ENCODE results near the gene DYNLT5.

Gene DYNLT5

DNA sequence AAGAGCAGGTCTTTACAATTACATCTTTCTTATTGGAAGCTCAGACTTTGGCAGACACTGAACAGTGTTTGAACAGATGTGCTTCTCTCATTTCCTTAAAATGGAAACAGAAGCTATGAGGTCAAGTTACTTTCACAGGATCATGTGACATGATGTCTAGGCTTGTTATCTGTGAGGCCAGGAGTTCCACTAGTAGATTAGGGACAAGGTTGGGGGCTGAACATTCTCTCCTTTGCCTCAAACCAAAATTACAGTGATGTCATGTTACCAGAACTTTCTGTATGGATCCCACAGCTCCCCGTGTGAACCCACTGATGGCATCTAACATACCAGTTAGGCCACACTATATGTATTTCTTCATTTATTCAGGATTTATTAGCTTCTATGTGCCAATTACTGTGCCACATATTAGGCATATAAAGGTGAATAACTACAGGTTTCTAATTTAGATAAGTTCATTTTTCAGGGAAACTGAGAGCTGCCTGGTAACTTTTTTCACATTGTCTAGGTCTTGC lies 6.0 kb downstream of the DYNLT5 start:
- H3K4me3 ChIP-seq (ENCODE audit: low read length) = no peak overlapping the region
- H3K4me1 ChIP-seq (ENCODE audit: control insufficient read depth, insufficient read depth, low read length) = no peaks in the 10 kb centered on the region
- no peak overlapping the region for H3K27ac ChIP-seq (ENCODE audit: low read depth, low read length)
- no peak overlapping the region for H3K9ac ChIP-seq (ENCODE audit: low read length)
- H3K36me3 ChIP-seq (ENCODE audit: control insufficient read depth, insufficient read depth, low read length) = no peaks in the 10 kb centered on the region
- H3K27me3 ChIP-seq (ENCODE audit: control insufficient read depth, insufficient read depth, low read length) = no peaks in the 10 kb centered on the region

GRCh38 chr1:66760506-66760905 lies 8.2 kb downstream of the DYNLT5 start:
- H3K36me3 ChIP-seq (ENCODE audit: control insufficient read depth, insufficient read depth, low read length) = no peaks in the 10 kb centered on the region
- H3K4me1 ChIP-seq (ENCODE audit: control insufficient read depth, insufficient read depth, low read length) = no peaks in the 10 kb centered on the region
- H3K9ac ChIP-seq (ENCODE audit: low read length) = no peak overlapping the region

GRCh38 chr1:66761221-66761620 lies 9.0 kb downstream of the DYNLT5 start:
- no peaks in the 10 kb centered on the region for H3K4me1 ChIP-seq (ENCODE audit: control insufficient read depth, insufficient read depth, low read length)
- H3K36me3 ChIP-seq (ENCODE audit: control insufficient read depth, insufficient read depth, low read length) = no peaks in the 10 kb centered on the region
- no peak overlapping the region for H3K27ac ChIP-seq (ENCODE audit: low read depth, low read length)
- H3K9ac ChIP-seq (ENCODE audit: low read length) = no peak overlapping the region
- H3K27me3 ChIP-seq (ENCODE audit: control insufficient read depth, insufficient read depth, low read length) = no peaks in the 10 kb centered on the region
- H3K4me3 ChIP-seq (ENCODE audit: low read length) = no peak overlapping the region

More at GRCh38 chr1:66760506-66760905, 8.2 kb downstream of the DYNLT5 start:
- H3K4me3 ChIP-seq (ENCODE audit: low read length) = no peak overlapping the region
- H3K27ac ChIP-seq (ENCODE audit: low read depth, low read length) = no peak overlapping the region
- no peaks in the 10 kb centered on the region for H3K27me3 ChIP-seq (ENCODE audit: control insufficient read depth, insufficient read depth, low read length)

- Histone ChIP-seq H3K36me3 (ENCODE audit: control insufficient read depth, insufficient read depth, low read length) (no peaks in the 10 kb centered on the region), H3K27ac (ENCODE audit: low read depth, low read length) (no peak overlapping the region), H3K4me3 (ENCODE audit: low read length) (no peak overlapping the region), H3K9ac (ENCODE audit: low read length) (no peak overlapping the region), H3K27me3 (ENCODE audit: control insufficient read depth, insufficient read depth, low read length) (no peaks in the 10 kb centered on the region), H3K4me1 (ENCODE audit: control insufficient read depth, insufficient read depth, low read length) (no peaks in the 10 kb centered on the region)
These were observed 12.8 kb downstream of the DYNLT5 start for GRCh38 chr1:66764994-66765578.

DNA sequence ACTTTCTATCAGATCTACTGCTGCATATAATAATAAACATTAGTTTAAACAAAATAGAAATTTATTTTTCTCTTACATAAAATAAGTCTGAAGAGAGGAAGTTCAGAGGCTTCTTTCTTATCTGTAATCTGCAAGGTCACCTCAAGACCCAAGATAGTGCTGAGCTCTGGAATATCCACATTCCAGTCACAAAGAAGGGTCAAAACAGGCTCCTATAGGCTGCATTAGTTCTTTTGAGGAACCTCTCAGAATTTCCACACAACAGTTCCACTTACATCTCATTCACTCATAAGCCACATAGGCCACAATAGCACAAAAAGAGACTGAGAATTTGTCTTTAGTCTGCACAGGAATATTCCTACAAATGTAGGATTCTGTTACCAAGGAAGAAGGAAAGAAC lies 15.4 kb downstream of the DYNLT5 start:
- Histone ChIP-seq H3K4me3 (ENCODE audit: low read length) (no peak overlapping the region), H3K36me3 (ENCODE audit: control insufficient read depth, insufficient read depth, low read length) (no peaks in the 10 kb centered on the region), H3K9ac (ENCODE audit: low read length) (no peak overlapping the region), H3K27me3 (ENCODE audit: control insufficient read depth, insufficient read depth, low read length) (no peaks in the 10 kb centered on the region), H3K4me1 (ENCODE audit: control insufficient read depth, insufficient read depth, low read length) (no peaks in the 10 kb centered on the region), H3K27ac (ENCODE audit: low read depth, low read length) (no peak overlapping the region)

GRCh38 chr1:66768965-66769364 lies 16.7 kb downstream of the DYNLT5 start:
- no peaks in the 10 kb centered on the region for H3K36me3 ChIP-seq (ENCODE audit: control insufficient read depth, insufficient read depth, low read length)
- H3K27ac ChIP-seq (ENCODE audit: low read depth, low read length) = no peak overlapping the region
- no peak overlapping the region for H3K9ac ChIP-seq (ENCODE audit: low read length)
- no peaks in the 10 kb centered on the region for H3K4me1 ChIP-seq (ENCODE audit: control insufficient read depth, insufficient read depth, low read length)
- H3K27me3 ChIP-seq (ENCODE audit: control insufficient read depth, insufficient read depth, low read length) = no peaks in the 10 kb centered on the region
- H3K4me3 ChIP-seq (ENCODE audit: low read length) = no peak overlapping the region

DNA sequence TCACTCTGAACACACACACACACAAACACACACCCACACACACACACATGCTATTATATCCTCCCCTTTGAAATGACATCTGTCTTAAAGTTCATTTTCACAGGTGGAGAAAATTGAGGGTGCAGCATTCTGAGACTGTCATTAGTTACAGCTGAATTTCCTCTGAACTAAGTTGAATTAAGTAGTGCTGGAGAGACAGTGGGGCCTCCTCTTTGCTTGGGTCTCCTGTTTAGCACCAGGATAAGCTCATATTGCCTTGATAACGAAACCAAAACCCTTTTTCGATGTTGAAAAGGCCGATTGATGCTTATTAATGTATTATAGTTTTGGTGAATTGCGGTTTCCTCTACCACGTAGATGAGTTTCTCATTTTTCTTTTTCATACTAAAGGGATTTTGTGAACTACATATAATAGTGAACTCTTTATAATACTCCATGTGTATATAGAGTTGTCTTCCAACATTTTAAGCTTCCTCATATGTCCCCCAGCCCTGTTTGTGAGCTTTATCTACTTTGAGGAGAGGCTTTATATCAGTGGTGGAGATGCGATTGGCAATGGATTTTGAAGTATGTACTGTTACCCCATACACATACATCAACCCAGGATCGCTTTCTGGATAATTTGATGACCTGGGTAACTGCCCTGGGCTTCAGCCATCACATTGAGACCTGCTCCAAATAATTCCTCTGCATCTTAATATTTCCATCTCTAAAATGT lies 17.4 kb downstream of the DYNLT5 start:
- Histone ChIP-seq H3K36me3 (ENCODE audit: control insufficient read depth, insufficient read depth, low read length) (no peaks in the 10 kb centered on the region), H3K4me3 (ENCODE audit: low read length) (no peak overlapping the region), H3K27ac (ENCODE audit: low read depth, low read length) (no peak overlapping the region), H3K9ac (ENCODE audit: low read length) (no peak overlapping the region), H3K27me3 (ENCODE audit: control insufficient read depth, insufficient read depth, low read length) (no peaks in the 10 kb centered on the region), H3K4me1 (ENCODE audit: control insufficient read depth, insufficient read depth, low read length) (no peaks in the 10 kb centered on the region)

DNA sequence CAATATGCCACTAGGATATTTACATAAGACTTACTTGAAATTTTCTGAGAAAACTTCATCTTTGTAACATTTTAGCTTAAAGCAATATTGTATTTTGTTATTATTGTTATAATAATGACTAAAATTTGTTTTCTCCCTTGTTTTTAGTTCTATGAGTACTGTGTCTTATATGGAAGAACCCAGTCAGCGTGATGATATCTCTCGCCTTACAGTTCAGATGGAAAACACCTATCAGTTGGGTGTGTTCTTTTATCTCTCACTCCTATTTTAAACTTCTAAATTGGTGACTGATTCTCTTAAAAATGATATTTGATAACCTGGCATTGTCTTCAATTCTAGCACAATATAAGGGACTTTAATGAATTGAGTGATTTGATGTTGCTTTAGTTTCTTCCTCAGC lies 18.0 kb downstream of the DYNLT5 start:
- H3K27me3 ChIP-seq (ENCODE audit: control insufficient read depth, insufficient read depth, low read length) = no peaks in the 10 kb centered on the region
- no peaks in the 10 kb centered on the region for H3K36me3 ChIP-seq (ENCODE audit: control insufficient read depth, insufficient read depth, low read length)
- no peak overlapping the region for H3K9ac ChIP-seq (ENCODE audit: low read length)
- no peaks in the 10 kb centered on the region for H3K4me1 ChIP-seq (ENCODE audit: control insufficient read depth, insufficient read depth, low read length)
- H3K4me3 ChIP-seq (ENCODE audit: low read length) = no peak overlapping the region
- H3K27ac ChIP-seq (ENCODE audit: low read depth, low read length) = no peak overlapping the region

DNA sequence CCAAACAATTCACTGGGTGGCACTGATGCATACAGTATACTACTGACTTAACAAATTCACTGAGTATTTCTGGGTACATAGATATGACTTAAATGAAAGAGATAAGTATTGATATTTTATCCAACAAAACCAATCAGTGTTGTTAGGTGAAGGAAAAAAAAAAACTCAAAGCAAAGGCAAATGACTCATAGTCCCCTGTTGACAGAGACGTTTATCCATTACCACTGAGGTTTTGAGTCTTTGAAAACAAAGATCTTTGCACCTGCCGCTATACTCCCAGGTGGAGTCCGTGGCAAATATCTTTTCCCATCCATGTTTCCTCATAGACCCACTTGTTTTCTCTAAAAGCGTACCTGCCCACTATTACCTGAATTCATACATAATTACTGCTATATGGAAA lies 18.4 kb downstream of the DYNLT5 start:
- no peaks in the 10 kb centered on the region for H3K36me3 ChIP-seq (ENCODE audit: control insufficient read depth, insufficient read depth, low read length)
- no peak overlapping the region for H3K27ac ChIP-seq (ENCODE audit: low read depth, low read length)
- H3K4me1 ChIP-seq (ENCODE audit: control insufficient read depth, insufficient read depth, low read length) = no peaks in the 10 kb centered on the region
- H3K27me3 ChIP-seq (ENCODE audit: control insufficient read depth, insufficient read depth, low read length) = no peaks in the 10 kb centered on the region
- no peak overlapping the region for H3K4me3 ChIP-seq (ENCODE audit: low read length)
- H3K9ac ChIP-seq (ENCODE audit: low read length) = no peak overlapping the region

- H3K4me1 ChIP-seq (ENCODE audit: control insufficient read depth, insufficient read depth, low read length) = no peaks in the 10 kb centered on the region
- no peak overlapping the region for H3K4me3 ChIP-seq (ENCODE audit: low read length)
These were observed 21.0 kb downstream of the DYNLT5 start for GRCh38 chr1:66773227-66773626.

GRCh38 chr1:66774438-66774837 lies 22.2 kb downstream of the DYNLT5 start:
- Histone ChIP-seq H3K4me3 (ENCODE audit: low read length) (no peak overlapping the region), H3K27me3 (ENCODE audit: control insufficient read depth, insufficient read depth, low read length) (no peaks in the 10 kb centered on the region), H3K4me1 (ENCODE audit: control insufficient read depth, insufficient read depth, low read length) (no peaks in the 10 kb centered on the region), H3K9ac (ENCODE audit: low read length) (no peak overlapping the region), H3K36me3 (ENCODE audit: control insufficient read depth, insufficient read depth, low read length) (no peaks in the 10 kb centered on the region), H3K27ac (ENCODE audit: low read depth, low read length) (no peak overlapping the region)

More at GRCh38 chr1:66773227-66773626, 21.0 kb downstream of the DYNLT5 start:
- Histone ChIP-seq H3K36me3 (ENCODE audit: control insufficient read depth, insufficient read depth, low read length) (no peaks in the 10 kb centered on the region), H3K27me3 (ENCODE audit: control insufficient read depth, insufficient read depth, low read length) (no peaks in the 10 kb centered on the region), H3K9ac (ENCODE audit: low read length) (no peak overlapping the region), H3K27ac (ENCODE audit: low read depth, low read length) (no peak overlapping the region)

DNA sequence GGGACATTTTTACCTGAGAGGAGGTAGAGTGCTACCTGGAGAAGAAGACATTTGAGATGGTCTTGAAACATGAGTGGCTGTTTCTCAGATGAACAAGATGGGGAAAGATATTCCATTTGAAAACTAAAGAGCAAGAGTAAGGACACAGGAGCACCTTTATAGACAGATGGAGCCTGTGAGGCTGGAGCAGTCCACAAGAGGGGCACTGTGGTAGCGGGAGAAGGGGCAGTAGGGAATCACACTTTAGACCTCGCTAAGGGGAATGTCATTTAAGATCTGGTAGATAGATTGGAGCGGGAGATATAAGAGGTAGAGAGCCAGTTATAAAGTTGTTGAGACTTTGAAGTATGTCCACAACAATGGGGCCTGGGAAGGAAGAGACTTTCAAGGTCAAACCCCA lies 23.4 kb downstream of the DYNLT5 start:
- H3K36me3 ChIP-seq (ENCODE audit: control insufficient read depth, insufficient read depth, low read length) = no peaks in the 10 kb centered on the region
- H3K4me1 ChIP-seq (ENCODE audit: control insufficient read depth, insufficient read depth, low read length) = no peaks in the 10 kb centered on the region
- H3K27me3 ChIP-seq (ENCODE audit: control insufficient read depth, insufficient read depth, low read length) = no peaks in the 10 kb centered on the region
- H3K27ac ChIP-seq (ENCODE audit: low read depth, low read length) = no peak overlapping the region
- no peak overlapping the region for H3K9ac ChIP-seq (ENCODE audit: low read length)
- no peak overlapping the region for H3K4me3 ChIP-seq (ENCODE audit: low read length)

DNA sequence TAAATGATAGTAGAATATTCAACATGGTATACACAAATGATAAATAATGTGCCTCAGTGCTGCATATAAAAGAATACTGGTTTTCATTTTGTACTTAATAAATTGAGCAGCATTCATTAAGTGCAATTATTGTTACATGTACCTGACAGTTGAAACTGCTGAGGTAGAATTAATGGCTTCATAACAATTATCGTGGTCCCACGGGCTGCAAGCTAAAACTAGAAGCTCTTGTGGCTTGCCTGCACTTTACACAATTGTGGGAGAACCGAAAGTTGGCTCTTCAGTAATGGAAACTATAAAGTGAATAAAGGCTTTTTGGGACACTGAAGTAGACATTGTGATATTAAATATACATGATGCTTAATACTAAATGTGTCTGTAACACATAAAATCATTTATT lies 25.6 kb downstream of the DYNLT5 start:
- no peak overlapping the region for H3K4me3 ChIP-seq (ENCODE audit: low read length)
- H3K27ac ChIP-seq (ENCODE audit: low read depth, low read length) = no peak overlapping the region
- H3K4me1 ChIP-seq (ENCODE audit: control insufficient read depth, insufficient read depth, low read length) = no peaks in the 10 kb centered on the region
- no peaks in the 10 kb centered on the region for H3K27me3 ChIP-seq (ENCODE audit: control insufficient read depth, insufficient read depth, low read length)
- no peaks in the 10 kb centered on the region for H3K36me3 ChIP-seq (ENCODE audit: control insufficient read depth, insufficient read depth, low read length)
- no peak overlapping the region for H3K9ac ChIP-seq (ENCODE audit: low read length)

Measured in rectal smooth muscle tissue (tissue), 1 donor.